Activated naive CD4-positive, alpha-beta T cell treated with anti-CD3 and anti-CD28 coated beads, Interleukin-2, amount 10 ng/mL, durations not matched to agents 7 days and 5 days (primary cell): Measurements from ENCODE around the gene TSHZ2.
A peak's percentile ranks its signal among the peaks of the same experiment; 100 is the strongest.

Source experiments
- CTCF ChIA-PET: fragments of 350-600 bp; sonication (Branson Sonifier 250); formaldehyde crosslinking; loops from one replicate; lab custom pipeline; 2021; ENCODE audit warnings: antibody characterized with exemption; lab: Charles Lee
- DNase-seq: peaks from one replicate; pipeline ENCODE4 v3.0.0-alpha.2; 2020
- H3K27ac Mint-ChIP-seq: one replicate; pipeline ENCODE4 v1.8.0; 2021; ENCODE audit warnings: mild to moderate bottlenecking, moderate library complexity, mixed read lengths
- H3K27me3 Mint-ChIP-seq: one replicate; pipeline ENCODE4 v1.8.0; 2021; ENCODE audit warnings: mild to moderate bottlenecking, mixed read lengths
- H3K36me3 Mint-ChIP-seq: one replicate; pipeline ENCODE4 v1.8.0; 2021; ENCODE audit warnings: mixed read lengths
- H3K4me1 Mint-ChIP-seq: one replicate; pipeline ENCODE4 v1.8.0; 2021; ENCODE audit warnings: mixed read lengths
- H3K4me3 Mint-ChIP-seq: one replicate; pipeline ENCODE4 v1.8.0; 2021; ENCODE audit warnings: mild to moderate bottlenecking, moderate library complexity, mixed read lengths
- H3K9me3 Mint-ChIP-seq: one replicate; pipeline ENCODE4 v1.8.0; 2021; ENCODE audit warnings: mixed read lengths

TSHZ2 gene

GRCh38 chr20:52974179-52974594 is 2.0 kb downstream of the TSHZ2 start:
- Mint-ChIP-seq H3K9me3 (no peaks in the 10 kb centered on the region), H3K27ac (peak overlapping the region; percentile 91), H3K4me3 (peak overlapping the region; percentile 90), H3K27me3 (peaks cover 16% of the 10 kb centered on the region), H3K36me3 (peaks cover 5% of the 10 kb centered on the region), H3K4me1 (peaks cover 63% of the 10 kb centered on the region)
- DNase-seq: peak; percentile 38
- CTCF ChIA-PET: interaction anchor here (1.2 to 1.9 kb wide), 5 partner anchors 27 to 242 kb away, joined by 3 to 6 read pairs (median 3); no protein-coding TSS in a partner anchor

GRCh38 chr20:52975029-52975732 is 3.0 kb downstream of the TSHZ2 start:
- peak overlapping the region; percentile 90 for H3K4me3 Mint-ChIP-seq

GRCh38 chr20:52975803-52976531 is 3.8 kb downstream of the TSHZ2 start:
- CTCF ChIA-PET: interaction anchor here (1.6 to 1.9 kb wide), 3 partner anchors 27 to 240 kb away, joined by 6 read pairs; no protein-coding TSS in a partner anchor
- H3K4me3 Mint-ChIP-seq: peak overlapping the region; percentile 90

More at GRCh38 chr20:52975029-52975732, 3.0 kb downstream of the TSHZ2 start:
- CTCF ChIA-PET: interaction anchor here (1.2 to 1.9 kb wide), 4 partner anchors 26 to 55 kb away, joined by 3 to 6 read pairs (median 5); no protein-coding TSS in a partner anchor
- Mint-ChIP-seq H3K4me1 (peaks cover 72% of the 10 kb centered on the region), H3K9me3 (no peaks in the 10 kb centered on the region), H3K27me3 (peaks cover 16% of the 10 kb centered on the region), H3K27ac (peak overlapping the region; percentile 91), H3K36me3 (peaks cover 5% of the 10 kb centered on the region)
- no peak for DNase-seq

GRCh38 chr20:52978851-52979250 is 6.7 kb downstream of the TSHZ2 start:
- Mint-ChIP-seq H3K9me3 (no peaks in the 10 kb centered on the region), H3K4me1 (peaks cover 74% of the 10 kb centered on the region), H3K27me3 (no peaks in the 10 kb centered on the region), H3K36me3 (no peaks in the 10 kb centered on the region), H3K27ac (no peak overlapping the region), H3K4me3 (no peak overlapping the region)
- CTCF ChIA-PET: no interaction called here
- no peak for DNase-seq

More at GRCh38 chr20:52975803-52976531, 3.8 kb downstream of the TSHZ2 start:
- Mint-ChIP-seq H3K27ac (peak overlapping the region; percentile 91), H3K36me3 (peaks cover 5% of the 10 kb centered on the region), H3K9me3 (no peaks in the 10 kb centered on the region), H3K4me1 (peaks cover 78% of the 10 kb centered on the region), H3K27me3 (peaks cover 16% of the 10 kb centered on the region)
- DNase-seq: no peak

- DNase-seq: no peak
- peaks cover 60% of the 10 kb centered on the region for H3K4me1 Mint-ChIP-seq
- no peak overlapping the region for H3K27ac Mint-ChIP-seq
- no peaks in the 10 kb centered on the region for H3K27me3 Mint-ChIP-seq
- CTCF ChIA-PET: interaction anchor here (1.7 kb wide), 1 partner anchor 19 kb away, joined by 6 read pairs; no protein-coding TSS in a partner anchor
- peaks cover 3% of the 10 kb centered on the region for H3K36me3 Mint-ChIP-seq
- H3K4me3 Mint-ChIP-seq: no peak overlapping the region
- H3K9me3 Mint-ChIP-seq: no peaks in the 10 kb centered on the region
Observed at GRCh38 chr20:52981051-52981450, 8.9 kb downstream of the TSHZ2 start.

GRCh38 chr20:52983726-52984450 is 11.7 kb downstream of the TSHZ2 start:
- DNase-seq: peak; percentile 25
- Mint-ChIP-seq H3K27me3 (no peaks in the 10 kb centered on the region), H3K27ac (peak overlapping the region; percentile 70), H3K9me3 (no peaks in the 10 kb centered on the region), H3K4me1 (peaks cover 34% of the 10 kb centered on the region), H3K36me3 (peaks cover 3% of the 10 kb centered on the region), H3K4me3 (peak overlapping the region; percentile 25)
- CTCF ChIA-PET: interaction anchor here (0.6 to 0.8 kb wide), 2 partner anchors 11 to 20 kb away, joined by 3 read pairs; no protein-coding TSS in a partner anchor

- Mint-ChIP-seq H3K27me3 (no peaks in the 10 kb centered on the region), H3K36me3 (peaks cover 3% of the 10 kb centered on the region), H3K9me3 (no peaks in the 10 kb centered on the region), H3K27ac (peak overlapping the region; percentile 70), H3K4me1 (peaks cover 29% of the 10 kb centered on the region), H3K4me3 (peak overlapping the region; percentile 25)
- DNase-seq: no peak
- CTCF ChIA-PET: no interaction called here
Observed at GRCh38 chr20:52984451-52984810, 12.3 kb downstream of the TSHZ2 start.

- peaks cover 3% of the 10 kb centered on the region for H3K36me3 Mint-ChIP-seq
Observed at GRCh38 chr20:52985687-52986086, 13.5 kb downstream of the TSHZ2 start.

GRCh38 chr20:52987295-52987694 is 15.1 kb downstream of the TSHZ2 start:
- no peak overlapping the region for H3K4me3 Mint-ChIP-seq
- H3K27me3 Mint-ChIP-seq: no peaks in the 10 kb centered on the region
- H3K9me3 Mint-ChIP-seq: no peaks in the 10 kb centered on the region
- H3K27ac Mint-ChIP-seq: no peak overlapping the region
- peaks cover 3% of the 10 kb centered on the region for H3K36me3 Mint-ChIP-seq
- CTCF ChIA-PET: no interaction called here
- peaks cover 15% of the 10 kb centered on the region for H3K4me1 Mint-ChIP-seq
- DNase-seq: no peak

More at GRCh38 chr20:52985687-52986086, 13.5 kb downstream of the TSHZ2 start:
- no peak overlapping the region for H3K4me3 Mint-ChIP-seq
- peaks cover 17% of the 10 kb centered on the region for H3K4me1 Mint-ChIP-seq
- H3K27ac Mint-ChIP-seq: no peak overlapping the region
- CTCF ChIA-PET: no interaction called here
- H3K27me3 Mint-ChIP-seq: no peaks in the 10 kb centered on the region
- DNase-seq: no peak
- H3K9me3 Mint-ChIP-seq: no peaks in the 10 kb centered on the region

GRCh38 chr20:52991830-52992229 is 19.7 kb downstream of the TSHZ2 start:
- CTCF ChIA-PET: no interaction called here

GRCh38 chr20:52992632-52993031 is 20.5 kb downstream of the TSHZ2 start:
- peaks cover 8% of the 10 kb centered on the region for H3K36me3 Mint-ChIP-seq
- H3K9me3 Mint-ChIP-seq: no peaks in the 10 kb centered on the region
- DNase-seq: no peak
- CTCF ChIA-PET: no interaction called here
- H3K4me3 Mint-ChIP-seq: no peak overlapping the region
- H3K4me1 Mint-ChIP-seq: peaks cover 24% of the 10 kb centered on the region
- no peak overlapping the region for H3K27ac Mint-ChIP-seq
- H3K27me3 Mint-ChIP-seq: no peaks in the 10 kb centered on the region

More at GRCh38 chr20:52991830-52992229, 19.7 kb downstream of the TSHZ2 start:
- Mint-ChIP-seq H3K27ac (no peak overlapping the region), H3K4me1 (peaks cover 24% of the 10 kb centered on the region), H3K9me3 (no peaks in the 10 kb centered on the region), H3K27me3 (no peaks in the 10 kb centered on the region), H3K4me3 (no peak overlapping the region), H3K36me3 (peaks cover 8% of the 10 kb centered on the region)
- DNase-seq: no peak

- Mint-ChIP-seq H3K4me3 (no peak overlapping the region), H3K4me1 (peaks cover 29% of the 10 kb centered on the region), H3K27me3 (no peaks in the 10 kb centered on the region), H3K36me3 (peaks cover 8% of the 10 kb centered on the region), H3K9me3 (no peaks in the 10 kb centered on the region), H3K27ac (no peak overlapping the region)
- CTCF ChIA-PET: no interaction called here
- no peak for DNase-seq
Observed at GRCh38 chr20:52993076-52993475, 20.9 kb downstream of the TSHZ2 start.

- H3K9me3 Mint-ChIP-seq: no peaks in the 10 kb centered on the region
- peaks cover 8% of the 10 kb centered on the region for H3K36me3 Mint-ChIP-seq
- H3K27ac Mint-ChIP-seq: no peak overlapping the region
- CTCF ChIA-PET: interaction anchor here (1.2 kb wide), 1 partner anchor 11 kb away, joined by 3 read pairs; no protein-coding TSS in a partner anchor
- H3K27me3 Mint-ChIP-seq: no peaks in the 10 kb centered on the region
- peaks cover 34% of the 10 kb centered on the region for H3K4me1 Mint-ChIP-seq
- no peak overlapping the region for H3K4me3 Mint-ChIP-seq
- DNase-seq: no peak
Observed at GRCh38 chr20:52994184-52994970, 22.2 kb downstream of the TSHZ2 start.
